Immature natural killer cell (primary cell): ENCODE data around the gene JMJD7. TPM values are rescaled to one million over a fixed set of nuclear protein-coding genes. Genes with fewer than 3 reads are reported as not detected.

Experiments
- DNase-seq, 3 donors: peaks; one replicate each; pipeline ENCODE4 v3.0.0; 2022; ENCODE audit warnings: mixed read lengths in 1 of 3
- H3K27ac Mint-ChIP-seq, 6 donors: one replicate each; pipeline ENCODE4 v1.8.0; 2020; ENCODE audit warnings: mixed read lengths in 6 of 6, mild to moderate bottlenecking in 5 of 6, inconsistent platforms in 4 of 6, moderate library complexity in 3 of 6
- H3K27me3 Mint-ChIP-seq, 3 donors: one replicate each; pipeline ENCODE4 v1.8.0; 2020 to 2021; ENCODE audit warnings: low read depth in 3 of 3, mild to moderate bottlenecking in 3 of 3, mixed read lengths in 3 of 3, moderate library complexity in 3 of 3, inconsistent platforms in 1 of 3
- H3K36me3 Mint-ChIP-seq, 3 donors: one replicate each; pipeline ENCODE4 v1.8.0; 2020; ENCODE audit warnings: mixed read lengths in 3 of 3, inconsistent platforms in 2 of 3, mild to moderate bottlenecking in 2 of 3
- H3K4me1 Mint-ChIP-seq, 2 donors: one replicate each; pipeline ENCODE4 v1.8.0; 2020; ENCODE audit warnings: inconsistent platforms in 2 of 2, mild to moderate bottlenecking in 2 of 2, mixed read lengths in 2 of 2, moderate library complexity in 1 of 2
- H3K4me3 Mint-ChIP-seq, 5 donors: one replicate each; pipeline ENCODE4 v1.8.0; 2020; ENCODE audit warnings: mild to moderate bottlenecking in 5 of 5, mixed read lengths in 5 of 5, inconsistent platforms in 3 of 5, moderate library complexity in 3 of 5
- H3K9me3 Mint-ChIP-seq, 6 donors: one replicate each; pipeline ENCODE4 v1.8.0; 2020; ENCODE audit warnings: mild to moderate bottlenecking in 6 of 6, mixed read lengths in 6 of 6, inconsistent platforms in 4 of 6, moderate library complexity in 3 of 6
- polyA plus RNA-seq, 3 donors: library from polyadenylated mRNA; unstranded; fragments of 300-500 nt; fragmentation: Illumina TruSeq; gene quantifications; one replicate each; pipeline ENCODE4 v1.2.3, GENCODE V29; 2021

The JMJD7 gene
- polyA plus RNA-seq, 3 donors from 2014 or later, result 20.6 to 57.4 (median 23.6) TPM

GRCh38 chr15:41872166-41872747 lies 44.4 kb downstream of the JMJD7 start:
- peak overlapping the region in 3 of 6 donors; percentile 13 to 25 (median 18) for H3K27ac Mint-ChIP-seq
- no peak for DNase-seq
- H3K4me3 Mint-ChIP-seq, result no peak overlapping the region
- no peaks in the 10 kb centered on the region for H3K36me3 Mint-ChIP-seq
- no peaks in the 10 kb centered on the region for H3K9me3 Mint-ChIP-seq
- H3K4me1 Mint-ChIP-seq, result no peaks in the 10 kb centered on the region
- peaks cover 0 to 2% (median 1%) of the 10 kb centered on the region in 3 donors for H3K27me3 Mint-ChIP-seq

- no peaks in the 10 kb centered on the region for H3K36me3 Mint-ChIP-seq
- H3K4me3 Mint-ChIP-seq, result no peak overlapping the region
- DNase-seq, result no peak
- peaks cover 0 to 5% (median 1%) of the 10 kb centered on the region in 3 donors for H3K27me3 Mint-ChIP-seq
- H3K4me1 Mint-ChIP-seq, result no peaks in the 10 kb centered on the region
- H3K27ac Mint-ChIP-seq, result no peak overlapping the region
- no peaks in the 10 kb centered on the region for H3K9me3 Mint-ChIP-seq
Observed at GRCh38 chr15:41873711-41874110, 45.8 kb downstream of the JMJD7 start.

GRCh38 chr15:41874736-41875135 lies 46.8 kb downstream of the JMJD7 start:
- Mint-ChIP-seq H3K36me3 (no peaks in the 10 kb centered on the region), H3K4me3 (no peak overlapping the region), H3K9me3 (no peaks in the 10 kb centered on the region), H3K27me3 (peaks cover 0 to 5% (median 1%) of the 10 kb centered on the region in 3 donors), H3K4me1 (no peaks in the 10 kb centered on the region), H3K27ac (no peak overlapping the region)
- no peak for DNase-seq

- H3K9me3 Mint-ChIP-seq, result no peaks in the 10 kb centered on the region
- H3K27ac Mint-ChIP-seq, result no peak overlapping the region
- peaks cover 1 to 3% (median 3%) of the 10 kb centered on the region in 3 donors for H3K27me3 Mint-ChIP-seq
- no peak overlapping the region for H3K4me3 Mint-ChIP-seq
- DNase-seq, result no peak
- no peaks in the 10 kb centered on the region for H3K36me3 Mint-ChIP-seq
- peaks cover 0 to under 1% of the 10 kb centered on the region in 2 donors for H3K4me1 Mint-ChIP-seq
Observed at GRCh38 chr15:41876007-41876406, 48.1 kb downstream of the JMJD7 start.

- H3K27me3 Mint-ChIP-seq, result peaks cover 1 to 8% (median 6%) of the 10 kb centered on the region in 3 donors
- no peaks in the 10 kb centered on the region for H3K36me3 Mint-ChIP-seq
- peaks cover 6 to 7% of the 10 kb centered on the region in 2 donors for H3K4me1 Mint-ChIP-seq
- no peaks in the 10 kb centered on the region for H3K9me3 Mint-ChIP-seq
- H3K4me3 Mint-ChIP-seq, result no peak overlapping the region
- H3K27ac Mint-ChIP-seq, result no peak overlapping the region
- DNase-seq, result no peak
Observed at GRCh38 chr15:41876689-41877088, 48.8 kb downstream of the JMJD7 start.

- Mint-ChIP-seq H3K4me1 (peaks cover 7 to 10% of the 10 kb centered on the region in 2 donors), H3K9me3 (no peaks in the 10 kb centered on the region), H3K36me3 (no peaks in the 10 kb centered on the region), H3K27me3 (peaks cover under 1 to 8% (median 6%) of the 10 kb centered on the region in 3 donors), H3K27ac (peak overlapping the region in 2 of 6 donors; percentile 60 to 80), H3K4me3 (no peak overlapping the region)
- no peak for DNase-seq
Observed at GRCh38 chr15:41877631-41878354, 49.9 kb downstream of the JMJD7 start.

- Mint-ChIP-seq H3K9me3 (no peaks in the 10 kb centered on the region), H3K27me3 (peaks cover 0 to 8% (median 6%) of the 10 kb centered on the region in 3 donors), H3K4me1 (peaks cover 7 to 10% of the 10 kb centered on the region in 2 donors), H3K4me3 (no peak overlapping the region), H3K36me3 (no peaks in the 10 kb centered on the region), H3K27ac (peak overlapping the region in 2 of 6 donors; percentile 60 to 80)
- DNase-seq, result no peak
Observed at GRCh38 chr15:41878355-41878699, 50.4 kb downstream of the JMJD7 start.

GRCh38 chr15:41879321-41879845 lies 51.5 kb downstream of the JMJD7 start:
- Mint-ChIP-seq H3K4me1 (peaks cover 7 to 10% of the 10 kb centered on the region in 2 donors), H3K36me3 (no peaks in the 10 kb centered on the region), H3K27ac (peak overlapping the region in 1 of 6 donors; percentile 64), H3K4me3 (no peak overlapping the region), H3K9me3 (no peaks in the 10 kb centered on the region), H3K27me3 (peaks cover 0 to 10% (median 6%) of the 10 kb centered on the region in 3 donors)
- DNase-seq, result no peak

- Mint-ChIP-seq H3K27me3 (peaks cover 0 to 10% (median 6%) of the 10 kb centered on the region in 3 donors), H3K27ac (peak overlapping the region in 1 of 6 donors; percentile 68), H3K9me3 (no peaks in the 10 kb centered on the region), H3K4me1 (peaks cover 7 to 10% of the 10 kb centered on the region in 2 donors), H3K4me3 (no peak overlapping the region), H3K36me3 (no peaks in the 10 kb centered on the region)
- DNase-seq, result no peak
Observed at GRCh38 chr15:41880156-41880877, 52.4 kb downstream of the JMJD7 start.

GRCh38 chr15:41881086-41881485 lies 53.2 kb downstream of the JMJD7 start:
- Mint-ChIP-seq H3K27me3 (peaks cover 0 to 10% (median 6%) of the 10 kb centered on the region in 3 donors), H3K36me3 (no peaks in the 10 kb centered on the region), H3K27ac (peak overlapping the region in 4 of 6 donors; percentile 52 to 88 (median 62)), H3K4me3 (peak overlapping the region; percentile 23 to 77 (median 61)), H3K9me3 (no peaks in the 10 kb centered on the region), H3K4me1 (peaks cover 7 to 10% of the 10 kb centered on the region in 2 donors)
- no peak for DNase-seq

GRCh38 chr15:41881550-41881919 lies 53.6 kb downstream of the JMJD7 start:
- peaks cover 0 to 10% (median 6%) of the 10 kb centered on the region in 3 donors for H3K27me3 Mint-ChIP-seq
- H3K36me3 Mint-ChIP-seq, result no peaks in the 10 kb centered on the region
- peak overlapping the region in 4 of 6 donors; percentile 57 to 88 (median 65) for H3K27ac Mint-ChIP-seq
- H3K9me3 Mint-ChIP-seq, result no peaks in the 10 kb centered on the region
- peak overlapping the region; percentile 23 to 77 (median 61) for H3K4me3 Mint-ChIP-seq
- H3K4me1 Mint-ChIP-seq, result peaks cover 7 to 10% of the 10 kb centered on the region in 2 donors
- no peak for DNase-seq

- H3K27ac Mint-ChIP-seq, result peak overlapping the region in 1 of 6 donors; percentile 68
- no peaks in the 10 kb centered on the region for H3K36me3 Mint-ChIP-seq
- H3K27me3 Mint-ChIP-seq, result peaks cover 0 to 11% (median 6%) of the 10 kb centered on the region in 3 donors
- H3K9me3 Mint-ChIP-seq, result no peaks in the 10 kb centered on the region
- DNase-seq, result peak; percentile 26 to 42 (median 31)
- H3K4me3 Mint-ChIP-seq, result peak overlapping the region in 2 of 5 donors; percentile 10 to 24
- peaks cover 7 to 11% of the 10 kb centered on the region in 2 donors for H3K4me1 Mint-ChIP-seq
Observed at GRCh38 chr15:41881920-41882688, 54.2 kb downstream of the JMJD7 start.
